GM21717 (cell line): ENCODE data around the gene SYDE2.
"Not testable (repeated sequence)": the region's sequence is repeated elsewhere in the genome, so short reads cannot be mapped to it uniquely, and the experiment has no call there.

Experiments used
- ATAC-seq: cut with Tn5 transposase; IDR thresholded peaks from one replicate; pipeline ENCODE4 v1.9.1; 2021; ENCODE audit warnings: mild to moderate bottlenecking, moderate library complexity; ENCODE audit not compliant: unreplicated experiment

SYDE2 gene

GRCh38 chr1:85200463-85201339 lies at the start of gene SYDE2:
TSS of gene SYDE2 (minus strand) at chr1:85201016. CDS start at chr1:85200996, 20 bp downstream.
- peak; percentile 79 for ATAC-seq

- ATAC-seq, result not testable (repeated sequence)
Observed at GRCh38 chr1:85249042-85249441, 48.2 kb upstream of the SYDE2 start.

GRCh38 chr1:85245891-85246290 lies 45.1 kb upstream of the SYDE2 start:
- ATAC-seq, result no peak

GRCh38 chr1:85245456-85245855 lies 44.6 kb upstream of the SYDE2 start:
- ATAC-seq, result no peak

- ATAC-seq, result no peak
Observed at GRCh38 chr1:85244271-85245061, 43.6 kb upstream of the SYDE2 start.

GRCh38 chr1:85243372-85243771 lies 42.6 kb upstream of the SYDE2 start:
- ATAC-seq, result no peak

GRCh38 chr1:85240643-85241042 lies 39.8 kb upstream of the SYDE2 start:
- no peak for ATAC-seq

GRCh38 chr1:85240174-85240601 lies 39.4 kb upstream of the SYDE2 start:
- no peak for ATAC-seq

- ATAC-seq, result no peak
Observed at GRCh38 chr1:85237613-85238012, 36.8 kb upstream of the SYDE2 start.

- no peak for ATAC-seq
Observed at GRCh38 chr1:85230305-85230977, 29.6 kb upstream of the SYDE2 start.

- ATAC-seq, result no peak
Observed at GRCh38 chr1:85229574-85230097, 28.8 kb upstream of the SYDE2 start.

GRCh38 chr1:85228972-85229371 lies 28.2 kb upstream of the SYDE2 start:
- no peak for ATAC-seq

GRCh38 chr1:85225624-85226380 lies 25.0 kb upstream of the SYDE2 start:
- no peak for ATAC-seq

- ATAC-seq, result no peak
Observed at GRCh38 chr1:85224734-85225623, 24.2 kb upstream of the SYDE2 start.

- ATAC-seq, result no peak
Observed at GRCh38 chr1:85224295-85224694, 23.5 kb upstream of the SYDE2 start.

- ATAC-seq, result no peak
Observed at GRCh38 chr1:85223334-85223733, 22.5 kb upstream of the SYDE2 start.

- ATAC-seq, result no peak
Observed at GRCh38 chr1:85220756-85221201, 20.0 kb upstream of the SYDE2 start.

- no peak for ATAC-seq
Observed at GRCh38 chr1:85219853-85220610, 19.2 kb upstream of the SYDE2 start.

- ATAC-seq, result no peak
Observed at GRCh38 chr1:85216697-85217096, 15.9 kb upstream of the SYDE2 start.
